AG09309 (cell line): ENCODE results near the gene TBX15.

Experiments used
- DNase-seq: peaks from one replicate; pipeline ENCODE4 v3.0.0-alpha.2; 2010; ENCODE audit warnings: low read depth
- H3K4me3 ChIP-seq: 2 replicates; pipeline ENCODE4 v1.5.1; 2011; ENCODE audit warnings: mild to moderate bottlenecking, low read depth, low read length, moderate library complexity; ENCODE audit not compliant: control insufficient read depth
- TF ChIP-seq, protein P1 (sequence below): IDR thresholded peaks from 2 replicates; pipeline ENCODE4 v1.5.1; 2011; ENCODE audit warnings: mild to moderate bottlenecking, low read depth, low read length, inconsistent platforms; ENCODE audit not compliant: insufficient read depth, control insufficient read depth; ENCODE audit errors: missing control alignments

TBX15 gene

DNA sequence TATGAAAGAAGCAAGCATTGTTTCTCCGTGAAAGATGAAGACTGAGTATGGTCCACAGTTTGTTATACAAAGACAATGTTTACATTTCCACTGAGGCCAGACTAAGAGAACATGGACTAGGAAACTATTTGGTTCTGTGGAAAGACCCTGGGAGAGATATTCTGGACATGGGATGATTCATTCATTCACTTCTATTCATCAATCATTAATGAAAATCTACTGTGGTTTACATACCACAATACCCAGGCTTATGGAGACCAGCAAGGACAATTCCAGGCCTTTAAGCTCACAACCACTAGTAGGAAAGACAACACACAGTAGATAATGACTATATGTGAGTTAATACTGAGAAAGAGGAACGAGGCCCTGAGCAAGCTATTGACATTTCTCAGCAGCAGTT is 125.4 kb downstream of the TBX15 start:
- H3K4me3 ChIP-seq = no peak overlapping the region
- TF ChIP-seq, protein P1, sequence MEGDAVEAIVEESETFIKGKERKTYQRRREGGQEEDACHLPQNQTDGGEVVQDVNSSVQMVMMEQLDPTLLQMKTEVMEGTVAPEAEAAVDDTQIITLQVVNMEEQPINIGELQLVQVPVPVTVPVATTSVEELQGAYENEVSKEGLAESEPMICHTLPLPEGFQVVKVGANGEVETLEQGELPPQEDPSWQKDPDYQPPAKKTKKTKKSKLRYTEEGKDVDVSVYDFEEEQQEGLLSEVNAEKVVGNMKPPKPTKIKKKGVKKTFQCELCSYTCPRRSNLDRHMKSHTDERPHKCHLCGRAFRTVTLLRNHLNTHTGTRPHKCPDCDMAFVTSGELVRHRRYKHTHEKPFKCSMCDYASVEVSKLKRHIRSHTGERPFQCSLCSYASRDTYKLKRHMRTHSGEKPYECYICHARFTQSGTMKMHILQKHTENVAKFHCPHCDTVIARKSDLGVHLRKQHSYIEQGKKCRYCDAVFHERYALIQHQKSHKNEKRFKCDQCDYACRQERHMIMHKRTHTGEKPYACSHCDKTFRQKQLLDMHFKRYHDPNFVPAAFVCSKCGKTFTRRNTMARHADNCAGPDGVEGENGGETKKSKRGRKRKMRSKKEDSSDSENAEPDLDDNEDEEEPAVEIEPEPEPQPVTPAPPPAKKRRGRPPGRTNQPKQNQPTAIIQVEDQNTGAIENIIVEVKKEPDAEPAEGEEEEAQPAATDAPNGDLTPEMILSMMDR = no peak
- no peak for DNase-seq

DNA sequence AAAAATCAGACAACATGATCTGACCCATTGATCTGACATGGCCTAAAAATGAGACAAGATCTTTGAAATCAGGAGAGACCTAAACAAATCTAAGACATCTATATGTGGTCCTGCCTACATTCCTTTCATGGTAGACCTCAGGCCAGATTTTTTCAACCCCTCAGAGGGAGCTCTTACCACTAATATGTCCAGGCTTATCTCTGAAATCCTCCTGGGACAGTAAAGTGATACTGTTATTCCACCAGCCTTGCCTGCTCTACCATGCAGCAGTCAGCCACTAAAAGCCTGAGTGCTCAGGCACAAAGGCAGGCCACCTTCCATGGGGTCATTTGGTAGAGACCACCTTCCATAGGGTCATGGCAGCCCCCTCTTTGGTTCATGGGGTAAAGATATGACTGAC is 126.9 kb downstream of the TBX15 start:
- DNase-seq = no peak
- no peak overlapping the region for H3K4me3 ChIP-seq
- TF ChIP-seq, protein P1 = no peak

DNA sequence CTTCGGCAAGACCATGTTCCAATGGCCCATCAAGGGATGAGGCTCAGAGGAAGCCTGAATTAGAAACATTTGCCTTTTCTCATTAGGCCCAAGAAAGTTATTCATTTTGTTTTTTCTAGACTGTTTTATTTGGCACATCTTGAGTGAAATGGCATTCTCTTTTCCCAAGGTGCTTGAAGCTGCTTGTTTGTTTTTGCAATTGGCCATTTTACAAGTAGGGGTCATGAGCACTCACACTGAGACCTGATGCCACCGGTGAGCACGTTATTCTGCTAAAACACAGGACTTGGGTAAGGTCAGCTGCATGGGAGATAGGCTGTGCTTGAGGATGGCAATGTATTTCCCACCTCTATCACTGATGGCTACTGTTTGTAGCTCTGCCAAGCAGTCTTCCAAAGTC is 128.1 kb downstream of the TBX15 start:
- H3K4me3 ChIP-seq = no peak overlapping the region
- no peak for DNase-seq
- TF ChIP-seq, protein P1 = no peak

DNA sequence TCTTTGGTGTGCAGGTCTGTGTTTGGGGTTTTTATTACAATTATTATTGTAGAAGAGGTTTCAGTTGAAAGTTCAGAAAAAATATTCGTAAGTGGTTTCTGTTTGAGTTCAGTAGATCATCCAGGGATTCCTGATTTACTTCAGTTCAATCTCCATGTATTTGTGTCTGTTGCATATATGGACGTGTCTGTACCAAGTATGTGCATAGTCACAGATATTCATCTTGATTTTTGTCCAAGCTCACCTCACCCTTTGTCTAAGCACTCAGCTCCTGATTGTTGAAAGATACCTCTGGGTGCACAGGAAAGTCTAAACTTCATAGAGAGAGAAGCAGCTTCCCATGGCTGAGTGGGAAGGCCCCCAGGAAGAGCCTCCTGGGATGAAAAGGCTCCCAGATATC is 141.7 kb downstream of the TBX15 start:
- TF ChIP-seq, protein P1 = no peak
- H3K4me3 ChIP-seq = no peak overlapping the region
- DNase-seq = no peak

DNA sequence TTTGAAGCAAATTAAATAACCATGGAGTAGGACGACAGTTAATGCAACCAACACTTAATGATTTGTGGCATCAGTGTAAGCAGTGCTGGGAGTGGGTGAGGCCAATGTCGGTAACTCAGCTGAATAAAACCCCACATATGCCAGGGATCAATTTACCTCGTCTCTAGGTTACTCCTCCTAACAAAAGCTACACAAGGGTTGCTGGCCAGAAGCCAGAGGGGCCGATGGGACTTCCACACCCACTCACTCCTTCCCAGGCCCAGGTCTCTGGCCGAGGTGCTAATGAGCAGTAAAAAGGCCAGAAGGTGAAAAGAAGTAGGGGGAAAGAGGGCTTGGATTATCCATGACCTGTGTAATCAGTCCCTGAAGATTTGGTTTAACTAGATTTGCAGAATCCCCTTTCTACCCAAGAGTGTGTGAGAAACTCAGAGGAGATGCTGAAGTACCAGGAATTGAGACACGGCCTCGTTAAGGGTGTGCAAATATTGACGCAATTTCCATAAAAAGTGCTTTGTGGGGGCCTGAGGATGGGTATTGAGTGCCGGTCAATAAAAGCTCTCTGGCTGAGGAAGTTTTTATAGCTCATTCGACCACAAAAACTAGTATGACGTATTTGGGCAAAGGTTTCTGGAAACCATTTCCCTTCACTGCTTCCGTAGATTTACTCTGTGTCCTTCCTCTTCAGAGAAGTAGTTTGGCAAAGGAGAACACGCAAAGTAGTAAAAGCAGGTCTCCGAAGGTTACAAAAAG is 145.5 kb downstream of the TBX15 start:
- DNase-seq = no peak
- H3K4me3 ChIP-seq = no peak overlapping the region
- TF ChIP-seq, protein P1 = no peak

DNA sequence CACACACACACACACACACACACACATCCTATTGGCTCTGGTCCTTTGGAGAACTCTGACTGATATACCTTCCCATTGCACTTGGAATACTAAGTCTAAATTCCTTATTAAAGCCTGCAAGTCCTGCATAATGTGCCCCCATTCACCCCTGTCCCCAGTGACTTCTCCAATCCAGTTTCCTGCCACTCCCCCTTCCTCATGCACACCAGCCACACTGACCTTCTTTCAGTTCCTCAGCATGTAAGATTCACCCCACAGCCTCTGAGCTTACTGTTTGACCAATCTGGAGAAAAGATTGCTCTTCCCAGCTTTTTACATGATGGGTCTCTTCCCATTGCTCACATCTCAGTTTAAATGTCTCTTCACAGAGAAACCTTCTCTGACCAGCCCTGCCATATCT is 146.6 kb downstream of the TBX15 start:
- DNase-seq = no peak
- TF ChIP-seq, protein P1 = no peak
- no peak overlapping the region for H3K4me3 ChIP-seq
